ENCODE measurements around the gene PTPRH.
A peak's percentile ranks its signal among the peaks of the same experiment; 100 is the strongest.

GRCh38 chr19:55173714-55174409 is 35.4 kb downstream of the PTPRH start:
- TF ChIP-seq CTCF (optimal IDR thresholded peaks at IDR 0.05 in 1 of 3, IDR thresholded peaks at IDR 0.05 in 1 of 3, conservative IDR thresholded peaks at IDR 0.05 in 1 of 3; ENCODE audit: extremely low read depth in 1 of 3, insufficient read depth in 2 of 3, low read length in 3 of 3), result peak in 1 of 3 experiments; percentile 20
- TF ChIP-seq EZH2 (IDR thresholded peaks at IDR 0.05; ENCODE audit: low read length), result no peak
